G401 (cell line): ENCODE results near the gene ZC3H15. TPM values are rescaled to one million over a fixed set of nuclear protein-coding genes. Genes with fewer than 3 reads are reported as not detected.
A peak's percentile ranks its signal among the peaks of the same experiment; 100 is the strongest.

ENCODE experiments used
- DNase-seq: peaks from one replicate; pipeline ENCODE4 v3.0.0-alpha.2; 2015; ENCODE audit warnings: low spot score
- in situ Hi-C: cut with HindIII; loops from 2 replicates; pipeline ENCODE4 v1.10.0; 2016; ENCODE audit warnings: low sequenced_read_pairs, mixed read lengths
- total RNA-seq: library from RNA; depleted of rRNA; stranded (reverse); fragments of >200 nt; shearing (Covaris generic); gene quantifications from 2 replicates; pipeline ENCODE4 v1.2.3, GENCODE V29; 2014; rRNA removed

ZC3H15 gene
- total RNA-seq, 1 experiment from 2014 or later, result 136 TPM

GRCh38 chr2:186533717-186534116, 47.7 kb downstream of the ZC3H15 start:
- DNase-seq, result no peak
- in situ Hi-C loops, result no loop called here

GRCh38 chr2:186534406-186534805, 48.3 kb downstream of the ZC3H15 start:
- no peak for DNase-seq
- in situ Hi-C loops, result no loop called here

- in situ Hi-C loops, result no loop called here
- DNase-seq, result peak; percentile 39
Measured at GRCh38 chr2:186535861-186536260, 49.8 kb downstream of the ZC3H15 start.

DNA sequence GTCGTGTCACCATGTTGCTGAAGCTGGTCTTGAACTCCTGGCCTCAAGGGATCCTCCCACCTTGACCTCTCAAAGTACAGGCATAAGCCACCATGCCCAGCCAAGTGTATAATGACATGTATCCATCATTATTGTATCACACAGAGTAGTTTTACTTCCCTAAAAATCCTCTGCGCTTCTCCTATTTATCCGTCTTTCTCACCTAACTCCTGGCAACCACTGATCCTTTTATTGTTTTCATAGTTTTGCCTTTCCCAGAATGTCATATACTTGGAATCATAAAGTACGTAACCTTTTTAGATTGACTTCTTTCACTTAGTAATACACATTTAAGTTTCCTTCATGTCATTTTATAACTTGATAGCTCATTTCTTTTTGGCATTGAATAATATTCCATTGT, 51.0 kb downstream of the ZC3H15 start:
- in situ Hi-C loops, result no loop called here

DNA sequence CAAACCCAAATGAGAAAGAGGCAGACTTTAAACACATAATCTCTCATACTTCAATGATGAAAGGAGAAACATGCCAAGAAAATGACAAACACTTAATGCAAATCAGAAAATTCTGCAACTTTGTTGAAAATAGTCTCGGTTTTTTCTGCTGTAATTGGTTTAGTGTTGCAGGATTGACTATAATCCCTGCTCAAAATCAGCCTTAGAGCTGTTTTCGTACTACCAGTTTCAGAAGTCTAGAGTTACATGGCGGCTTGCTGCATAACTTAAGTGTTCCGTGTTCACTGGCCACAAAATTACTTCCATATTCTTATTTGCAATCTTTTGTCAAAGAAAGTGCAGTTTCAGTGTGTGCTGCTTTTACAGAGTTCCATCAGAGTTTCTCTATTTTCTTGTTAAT, 54.9 kb downstream of the ZC3H15 start:
- DNase-seq, result no peak
- in situ Hi-C loops, result no loop called here

More for the DNA sequence above, 51.0 kb downstream of the ZC3H15 start:
- no peak for DNase-seq

- DNase-seq, result no peak
- in situ Hi-C loops, result no loop called here
Measured at GRCh38 chr2:186542002-186542401, 55.9 kb downstream of the ZC3H15 start.

DNA sequence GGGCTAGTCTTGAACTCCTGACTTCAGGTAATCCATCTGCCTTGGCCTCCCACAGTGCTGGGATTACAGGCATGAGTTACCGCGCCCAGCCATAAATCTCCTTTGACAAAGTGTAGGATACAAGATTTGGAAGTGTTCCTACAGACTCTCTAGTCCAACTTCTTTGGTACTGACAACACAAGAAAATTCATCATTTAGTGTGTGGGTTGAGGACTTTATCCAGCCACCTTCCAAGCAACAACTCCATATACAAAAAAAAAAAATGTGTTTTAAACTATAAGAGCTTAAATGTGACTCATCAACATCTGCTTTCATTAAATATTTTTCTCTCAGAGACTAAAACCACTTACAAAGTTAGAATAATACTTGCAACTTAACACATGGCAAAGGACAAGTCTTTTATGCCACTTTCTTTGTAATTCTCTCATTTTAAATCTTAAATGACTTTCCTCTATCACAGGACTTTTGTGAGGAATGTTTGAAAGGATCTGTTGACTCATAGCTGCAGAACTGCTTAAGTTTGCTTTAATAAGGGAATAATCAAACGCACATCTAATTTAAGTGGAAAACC, 57.6 kb downstream of the ZC3H15 start:
- DNase-seq, result no peak
- in situ Hi-C loops, result no loop called here

DNA sequence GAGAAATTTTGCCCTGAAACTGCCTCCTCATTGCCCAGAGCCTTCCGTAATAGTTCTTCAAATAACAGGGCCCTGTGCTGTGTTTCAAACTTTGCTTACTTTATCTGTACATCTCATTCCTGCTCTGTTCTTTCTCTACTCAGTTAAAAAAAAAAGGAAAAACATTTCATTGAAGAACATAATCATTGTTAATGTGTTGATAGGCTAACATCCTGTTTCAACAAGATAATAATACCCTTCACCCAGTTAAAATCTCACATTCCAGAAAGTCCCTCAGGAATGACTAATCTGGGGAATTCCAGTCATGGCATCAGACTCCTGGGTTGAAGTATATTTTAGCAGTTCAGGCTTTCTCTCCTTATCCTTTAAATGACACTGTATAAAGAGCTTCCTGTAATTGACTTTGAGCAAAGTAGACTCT, 58.2 kb downstream of the ZC3H15 start:
- in situ Hi-C loops, result no loop called here
- peak; percentile 59 for DNase-seq

DNA sequence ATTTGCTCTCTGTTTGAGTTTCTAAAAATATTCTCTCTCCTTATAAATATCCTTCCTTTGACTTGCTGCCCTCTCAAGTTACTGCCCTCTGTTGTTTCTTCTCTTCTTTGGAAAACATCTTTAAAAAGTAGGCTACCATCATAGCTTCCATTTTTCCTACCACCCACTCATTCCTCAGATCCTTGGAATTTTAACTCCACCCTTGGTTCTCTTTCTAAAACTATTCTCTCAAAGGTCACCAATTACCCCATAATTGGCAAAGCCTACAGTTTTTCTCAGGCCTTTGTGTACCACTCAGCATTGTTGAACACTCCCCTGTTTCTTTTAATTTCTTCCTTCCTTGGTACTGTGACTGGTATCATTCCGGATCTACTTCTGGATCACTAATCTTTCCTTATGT, 60.8 kb downstream of the ZC3H15 start:
- in situ Hi-C loops, result no loop called here
- DNase-seq, result no peak

- in situ Hi-C loops, result no loop called here
- DNase-seq, result no peak
Measured at GRCh38 chr2:186551323-186552050, 65.4 kb downstream of the ZC3H15 start.

DNA sequence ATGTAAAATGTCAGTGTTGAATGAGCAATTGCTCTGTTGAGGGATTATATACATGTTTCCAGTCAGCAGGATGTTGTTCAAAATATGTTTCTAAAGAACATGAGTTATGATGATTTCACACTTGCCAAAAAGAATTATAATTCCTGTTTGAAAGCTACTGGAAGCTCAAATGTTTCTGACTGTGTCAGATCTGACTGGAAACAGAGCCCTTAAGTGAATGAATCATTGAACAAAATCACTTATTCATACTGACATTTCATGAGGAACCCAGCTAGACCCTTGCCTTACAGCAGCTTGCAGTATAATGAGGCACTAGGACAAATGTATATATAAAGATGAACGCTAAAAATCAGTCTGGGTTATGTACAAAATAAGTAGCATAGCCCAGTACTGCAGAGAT, 68.4 kb downstream of the ZC3H15 start:
- in situ Hi-C loops, result no loop called here

GRCh38 chr2:186554850-186555671, 69.0 kb downstream of the ZC3H15 start:
- no peak for DNase-seq
- in situ Hi-C loops, result no loop called here

More for the DNA sequence above, 68.4 kb downstream of the ZC3H15 start:
- no peak for DNase-seq

- in situ Hi-C loops, result no loop called here
Measured at GRCh38 chr2:186558512-186559276, 72.6 kb downstream of the ZC3H15 start.

More at GRCh38 chr2:186558512-186559276, 72.6 kb downstream of the ZC3H15 start:
- DNase-seq, result no peak

Other genes starting within 250 kb of the ZC3H15 start
- gene ITGAV, start 103.8 kb downstream of the ZC3H15 start, total RNA-seq, result 125 and 172 TPM in 2 replicates
- gene FAM171B, start 207.8 kb downstream of the ZC3H15 start, total RNA-seq, result 23.9 and 32.4 TPM in 2 replicates